HG02852 (cell line): ENCODE data around the gene NCOA7.
"Not testable (repeated sequence)": the region's sequence is repeated elsewhere in the genome, so short reads cannot be mapped to it uniquely, and the experiment has no call there.

Experiments
- ATAC-seq: cut with Tn5 transposase; IDR thresholded peaks from one replicate; pipeline ENCODE4 v1.9.1; 2021; ENCODE audit warnings: mild to moderate bottlenecking, moderate library complexity; ENCODE audit not compliant: unreplicated experiment

NCOA7 gene

GRCh38 chr6:125789576-125790357, 993 bp upstream of the NCOA7 start:
- ATAC-seq: peak; percentile 20

GRCh38 chr6:125791151-125791819, 525 bp downstream of the NCOA7 start:
- peak; percentile 29 for ATAC-seq

GRCh38 chr6:125791820-125792165, 1.0 kb downstream of the NCOA7 start:
- no peak for ATAC-seq

- no peak for ATAC-seq
These were observed 1.4 kb downstream of the NCOA7 start for GRCh38 chr6:125792172-125792571.

- no peak for ATAC-seq
These were observed 1.9 kb downstream of the NCOA7 start for GRCh38 chr6:125792680-125793079.

GRCh38 chr6:125793280-125793679, 2.5 kb downstream of the NCOA7 start:
- ATAC-seq: no peak

GRCh38 chr6:125793863-125794262, 3.1 kb downstream of the NCOA7 start:
- no peak for ATAC-seq

GRCh38 chr6:125794342-125795137, 3.8 kb downstream of the NCOA7 start:
- ATAC-seq: no peak

- ATAC-seq: no peak
These were observed 4.5 kb downstream of the NCOA7 start for GRCh38 chr6:125795301-125795700.

- no peak for ATAC-seq
These were observed 6.5 kb downstream of the NCOA7 start for GRCh38 chr6:125797120-125797885.

GRCh38 chr6:125797886-125798444, 7.2 kb downstream of the NCOA7 start:
- ATAC-seq: no peak

- ATAC-seq: peak; percentile 88
These were observed 8.2 kb downstream of the NCOA7 start for GRCh38 chr6:125798734-125799508.

- no peak for ATAC-seq
These were observed 11.6 kb downstream of the NCOA7 start for GRCh38 chr6:125802383-125802782.

- ATAC-seq: no peak
These were observed 12.2 kb downstream of the NCOA7 start for GRCh38 chr6:125802943-125803377.

GRCh38 chr6:125804264-125804663, 13.5 kb downstream of the NCOA7 start:
- ATAC-seq: peak; percentile 54

- ATAC-seq: not testable (repeated sequence)
These were observed 14.2 kb downstream of the NCOA7 start for GRCh38 chr6:125804866-125805425.

- no peak for ATAC-seq
These were observed 16.1 kb downstream of the NCOA7 start for GRCh38 chr6:125806813-125807212.

GRCh38 chr6:125807293-125807692, 16.5 kb downstream of the NCOA7 start:
- peak; percentile 44 for ATAC-seq

GRCh38 chr6:125808060-125808459, 17.3 kb downstream of the NCOA7 start:
- ATAC-seq: peak; percentile 35
